ENCODE data around the gene PCP4.

- TF ChIP-seq HMGXB4 (CRISPR knock-in tag; IDR thresholded peaks at IDR 0.05; ENCODE audit: borderline replicate concordance) (no peak), MAZ (IDR thresholded peaks at IDR 0.05; ENCODE audit: borderline replicate concordance, low read depth, low read length) (no peak), NPAS2 (CRISPR knock-in tag; IDR thresholded peaks at IDR 0.05; ENCODE audit: borderline replicate concordance) (no peak), CTCF (IDR thresholded peaks at IDR 0.05) (no peak), MAX (IDR thresholded peaks at IDR 0.05) (no peak), CHD2 (IDR thresholded peaks at IDR 0.05; ENCODE audit: low read length, partially characterized antibody) (no peak), POLR2A (IDR thresholded peaks at IDR 0.05; ENCODE audit: low read length) (no peak)
- TF ChIP-seq, protein P1, sequence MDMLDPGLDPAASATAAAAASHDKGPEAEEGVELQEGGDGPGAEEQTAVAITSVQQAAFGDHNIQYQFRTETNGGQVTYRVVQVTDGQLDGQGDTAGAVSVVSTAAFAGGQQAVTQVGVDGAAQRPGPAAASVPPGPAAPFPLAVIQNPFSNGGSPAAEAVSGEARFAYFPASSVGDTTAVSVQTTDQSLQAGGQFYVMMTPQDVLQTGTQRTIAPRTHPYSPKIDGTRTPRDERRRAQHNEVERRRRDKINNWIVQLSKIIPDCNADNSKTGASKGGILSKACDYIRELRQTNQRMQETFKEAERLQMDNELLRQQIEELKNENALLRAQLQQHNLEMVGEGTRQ (IDR thresholded peaks at IDR 0.05), result no peak
These were observed 48.6 kb downstream of the PCP4 start for GRCh38 chr21:39915881-39916280.

Measured in A549 (cell line).